Measurements from ENCODE around the gene SGO2.

GRCh38 chr2:200509235-200509611 is 16.8 kb upstream of the SGO2 start:
- no peak for TF ChIP-seq IRF1 (CRISPR knock-in tag; IDR thresholded peaks at IDR 0.05; ENCODE audit: low read depth)
- TF ChIP-seq DPF2 (CRISPR knock-in tag; IDR thresholded peaks at IDR 0.05; ENCODE audit: borderline replicate concordance, low read depth) = no peak
- TF ChIP-seq POLR2AphosphoS2 (IDR thresholded peaks at IDR 0.05; ENCODE audit: low read depth, low read length) = no peak
- no peak for TF ChIP-seq GABPB1 (CRISPR knock-in tag; IDR thresholded peaks at IDR 0.05)
- TF ChIP-seq ZNF576 (CRISPR knock-in tag; IDR thresholded peaks at IDR 0.05) = no peak
- TF ChIP-seq CTCF (CRISPR knock-in tag; IDR thresholded peaks at IDR 0.05) = no peak; the same call in 1 of the 2 replicates
- TF ChIP-seq ZBTB21 (CRISPR knock-in tag; IDR thresholded peaks at IDR 0.05) = no peak
- no peak for TF ChIP-seq REST (IDR thresholded peaks at IDR 0.05; ENCODE audit: borderline replicate concordance in 1 of 2, low read depth in 1 of 2, low read length in 2 of 2)
- TF ChIP-seq KLF9 (CRISPR knock-in tag; IDR thresholded peaks at IDR 0.05; ENCODE audit: low read depth) = no peak
- TF ChIP-seq ZNF7 (CRISPR knock-in tag; IDR thresholded peaks at IDR 0.05) = no peak
- no peak for TF ChIP-seq ATF3 (CRISPR knock-in tag; IDR thresholded peaks at IDR 0.05)
- TF ChIP-seq POLR2A (IDR thresholded peaks at IDR 0.05; ENCODE audit: insufficient read depth in 1 of 2, low read depth in 2 of 2, low read length in 2 of 2) = no peak
- no peak for TF ChIP-seq SNAPC4 (CRISPR knock-in tag; IDR thresholded peaks at IDR 0.05)
- TF ChIP-seq NBN (conservative IDR thresholded peaks at IDR 0.05) = no peak

Measured in HepG2 (cell line).